Activated effector memory CD4-positive, alpha-beta T cell treated with Interleukin-2 at 50 U/mL for 16 hours (primary cell): ENCODE data around the gene SYDE1.

Source experiments
- DNase-seq: peaks from one replicate; pipeline ENCODE4 v3.0.0-alpha.2; 2020

The SYDE1 gene

GRCh38 chr19:15108845-15109767 is 1.9 kb downstream of the SYDE1 start:
- no peak for DNase-seq

- no peak for DNase-seq
These were observed 2.7 kb downstream of the SYDE1 start for GRCh38 chr19:15109768-15110417.

- DNase-seq, result no peak
These were observed 3.2 kb downstream of the SYDE1 start for GRCh38 chr19:15110418-15110815.

GRCh38 chr19:15111758-15112157 is 4.6 kb downstream of the SYDE1 start:
- no peak for DNase-seq

- DNase-seq, result no peak
These were observed 5.2 kb downstream of the SYDE1 start for GRCh38 chr19:15112385-15112784.

GRCh38 chr19:15113245-15114152 is 6.3 kb downstream of the SYDE1 start:
- no peak for DNase-seq

- DNase-seq, result no peak
These were observed 6.9 kb downstream of the SYDE1 start for GRCh38 chr19:15114153-15114540.

GRCh38 chr19:15115080-15115479 is 7.9 kb downstream of the SYDE1 start:
- DNase-seq, result no peak

- no peak for DNase-seq
These were observed 8.8 kb downstream of the SYDE1 start for GRCh38 chr19:15115762-15116615.

GRCh38 chr19:15116856-15117255 is 9.7 kb downstream of the SYDE1 start:
- DNase-seq, result no peak

- DNase-seq, result no peak
These were observed 11.0 kb downstream of the SYDE1 start for GRCh38 chr19:15118248-15118647.

- DNase-seq, result no peak
These were observed 11.7 kb downstream of the SYDE1 start for GRCh38 chr19:15118789-15119494.

- DNase-seq, result no peak
These were observed 13.2 kb downstream of the SYDE1 start for GRCh38 chr19:15120135-15121026.

GRCh38 chr19:15122331-15123030 is 15.3 kb downstream of the SYDE1 start:
- no peak for DNase-seq

GRCh38 chr19:15123031-15123890 is 16.1 kb downstream of the SYDE1 start:
- no peak for DNase-seq

GRCh38 chr19:15123900-15124299 is 16.7 kb downstream of the SYDE1 start:
- DNase-seq, result no peak

- DNase-seq, result peak; percentile 5
These were observed 17.5 kb downstream of the SYDE1 start for GRCh38 chr19:15124572-15125231.
